Measurements from ENCODE around the gene UBR1. TPM values are rescaled to one million over a fixed set of nuclear protein-coding genes. Genes with fewer than 3 reads are reported as not detected.
A peak's percentile ranks its signal among the peaks of the same experiment; 100 is the strongest.
"Not testable (repeated sequence)": the region's sequence is repeated elsewhere in the genome, so short reads cannot be mapped to it uniquely, and the experiment has no call there.

Gene UBR1
- polyA plus RNA-seq = 1 to 10 TPM; 4.8 to 9.8 (median 5.3) TPM

DNA sequence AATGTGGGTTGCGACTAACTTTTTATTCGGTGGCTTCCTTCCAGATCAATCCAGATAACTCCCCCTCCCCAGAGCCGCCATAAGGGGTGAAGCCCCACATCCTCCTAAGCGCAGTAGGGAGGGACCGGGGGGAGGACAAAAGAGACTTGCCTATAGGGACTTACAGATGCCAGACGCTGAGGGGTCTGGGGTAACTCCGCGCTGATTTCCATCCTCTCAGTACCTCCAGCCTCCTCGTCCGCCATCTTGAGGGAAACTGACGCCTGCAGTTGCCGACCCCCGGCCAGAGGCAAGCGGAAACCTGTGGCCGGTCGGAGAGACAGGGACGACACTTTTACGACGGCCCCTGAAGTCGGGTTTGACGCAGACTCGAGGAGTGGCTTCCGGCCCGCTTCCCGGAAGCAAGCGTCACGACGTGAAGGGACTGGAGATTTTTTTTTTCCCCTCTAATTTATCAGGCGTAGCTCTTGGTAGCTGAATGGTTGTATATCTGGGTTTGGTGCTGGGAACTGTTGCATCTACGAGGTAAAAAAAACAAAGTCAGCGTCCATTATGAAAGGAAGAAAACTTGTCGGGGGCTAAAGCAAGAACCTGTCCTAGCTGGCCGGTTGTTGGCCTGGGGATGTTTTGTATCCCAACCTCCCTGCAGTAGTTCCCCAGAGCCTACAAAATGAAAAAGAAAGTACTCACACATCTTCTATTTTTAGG lies at the start of gene UBR1:
Gene UBR1 (minus strand): TSS at position 261 of the 708 bp plus-strand sequence. CDS start 16 bp downstream, at position 245.
- peak within 1 kb of the TSS; percentile 75 for H3K27ac ChIP-seq (ENCODE audit: low read depth, low read length)
- 0% methylated on average over 33 of the region's 33 CpGs for WGBS, 3 donors

DNA sequence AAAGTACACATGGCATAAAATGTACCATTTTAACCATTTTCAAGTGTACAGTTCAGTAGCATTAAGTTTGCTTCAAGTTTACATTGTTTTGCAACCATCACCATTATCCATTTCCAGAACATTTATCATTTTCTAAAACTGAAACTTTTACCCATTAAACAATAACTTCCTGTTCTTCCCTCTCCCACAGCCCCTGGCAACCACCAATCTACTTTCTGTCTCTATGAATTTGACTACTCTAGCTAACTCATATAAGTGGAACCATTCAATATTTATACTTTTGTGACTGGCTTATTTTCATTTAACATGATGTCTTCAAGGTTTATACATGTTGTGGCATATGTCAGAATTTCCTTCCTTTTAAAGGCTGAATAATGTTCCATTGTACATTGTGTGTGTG lies 47.4 kb upstream of the UBR1 start:
- H3K27ac ChIP-seq (ENCODE audit: low read depth, low read length) = no peak overlapping the region

DNA sequence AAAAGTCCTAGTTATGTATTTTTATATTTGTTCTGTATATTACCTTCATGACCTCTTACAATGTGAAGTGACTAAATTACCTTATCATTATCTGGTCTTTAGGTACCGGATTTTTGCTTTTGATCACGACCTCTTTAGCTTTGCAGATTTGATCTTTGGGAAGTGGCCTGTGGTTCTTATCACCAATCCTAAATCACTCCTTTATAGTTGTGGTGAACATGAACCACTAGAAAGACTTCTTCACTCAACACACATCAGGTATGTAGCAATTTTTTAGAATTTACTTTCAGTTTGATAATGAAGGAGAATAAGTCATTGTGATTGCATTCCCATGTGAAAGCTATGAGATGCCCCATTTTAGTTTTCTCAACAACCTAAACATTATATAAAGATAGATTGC lies 45.9 kb upstream of the UBR1 start:
- H3K27ac ChIP-seq (ENCODE audit: low read depth, low read length) = no peak overlapping the region
- WGBS, 3 donors = 84 to 95% (median 94%) methylated on average over 2 of the region's 2 CpGs

DNA sequence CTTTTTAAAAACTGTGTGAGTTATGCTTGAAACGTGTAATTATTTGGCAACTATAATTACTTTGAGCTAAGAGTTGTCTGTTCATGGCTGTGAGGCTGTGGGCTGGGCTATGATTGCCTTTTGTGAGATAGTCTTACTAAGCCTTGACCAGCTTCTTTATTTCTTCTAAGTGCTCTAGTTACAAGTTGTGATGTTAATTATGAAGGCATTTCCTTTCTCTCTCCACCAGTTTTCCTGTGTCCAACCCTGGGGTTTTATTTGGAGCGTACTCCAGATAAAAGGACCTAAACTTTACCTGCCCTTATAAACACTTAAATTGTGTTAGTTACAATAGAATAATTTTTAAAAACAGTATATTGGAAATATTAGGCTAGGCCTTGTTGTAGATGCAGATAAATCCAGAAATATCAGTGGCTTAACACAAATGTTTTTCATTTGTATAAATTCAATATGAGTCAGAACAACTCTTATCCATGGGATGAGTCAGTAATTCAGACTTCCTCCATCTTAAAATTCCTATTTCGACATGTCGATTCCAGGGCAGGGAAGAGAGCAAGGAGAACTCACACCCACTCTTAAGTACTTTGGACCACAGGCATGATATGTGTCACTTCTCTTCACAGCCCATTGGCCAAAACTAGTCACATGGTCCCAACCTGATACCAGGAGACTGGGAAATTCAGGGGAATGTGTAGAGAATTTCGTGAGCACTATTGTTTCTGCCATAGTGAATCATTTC lies 44.5 kb upstream of the UBR1 start:
- H3K27ac ChIP-seq (ENCODE audit: low read depth, low read length) = no peak overlapping the region
- 92 to 96% (median 93%) methylated on average over 5 of the region's 5 CpGs for WGBS, 3 donors

DNA sequence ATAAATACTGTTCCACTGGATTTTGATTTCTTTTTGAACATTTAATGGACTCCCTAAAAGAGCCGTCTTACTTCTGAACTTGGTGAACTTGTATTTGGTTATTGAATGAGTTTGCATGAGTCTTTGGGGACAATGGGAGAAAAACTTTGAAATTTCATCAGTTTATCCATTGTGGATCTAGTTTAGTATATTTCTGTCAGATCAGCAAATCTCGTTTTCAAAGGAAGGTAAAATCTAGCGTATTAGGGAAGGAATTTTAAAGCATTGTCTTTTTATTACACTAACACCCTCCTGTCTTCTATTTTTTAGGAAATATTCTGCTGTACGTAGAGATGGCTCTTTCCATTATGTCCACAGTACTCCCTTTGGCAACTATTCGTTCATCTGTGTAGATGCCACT lies 40.3 kb upstream of the UBR1 start:
- no peak overlapping the region for H3K27ac ChIP-seq (ENCODE audit: low read depth, low read length)
- WGBS, 3 donors = 90 to 92% (median 91%) methylated on average over 5 of the region's 5 CpGs

DNA sequence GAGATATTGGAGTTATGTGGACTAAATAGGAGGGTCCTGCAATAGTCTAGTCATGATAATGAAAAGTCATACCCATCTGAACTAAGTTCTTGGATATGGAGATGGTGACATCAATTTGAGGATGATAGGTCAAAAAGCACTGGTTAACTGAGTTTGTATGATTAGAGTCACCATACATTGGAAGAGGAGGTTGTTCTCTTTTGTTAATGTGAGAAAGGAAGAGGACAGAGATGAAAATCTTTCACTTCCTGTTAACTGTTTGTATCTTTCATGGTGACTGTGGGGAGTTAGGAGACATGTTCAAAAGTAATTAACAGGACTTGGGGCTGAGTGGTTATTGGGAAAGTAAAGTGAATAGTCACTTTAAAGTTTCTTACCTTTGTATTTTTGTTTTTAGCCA lies 38.7 kb upstream of the UBR1 start:
- H3K27ac ChIP-seq (ENCODE audit: low read depth, low read length) = no peak overlapping the region

DNA sequence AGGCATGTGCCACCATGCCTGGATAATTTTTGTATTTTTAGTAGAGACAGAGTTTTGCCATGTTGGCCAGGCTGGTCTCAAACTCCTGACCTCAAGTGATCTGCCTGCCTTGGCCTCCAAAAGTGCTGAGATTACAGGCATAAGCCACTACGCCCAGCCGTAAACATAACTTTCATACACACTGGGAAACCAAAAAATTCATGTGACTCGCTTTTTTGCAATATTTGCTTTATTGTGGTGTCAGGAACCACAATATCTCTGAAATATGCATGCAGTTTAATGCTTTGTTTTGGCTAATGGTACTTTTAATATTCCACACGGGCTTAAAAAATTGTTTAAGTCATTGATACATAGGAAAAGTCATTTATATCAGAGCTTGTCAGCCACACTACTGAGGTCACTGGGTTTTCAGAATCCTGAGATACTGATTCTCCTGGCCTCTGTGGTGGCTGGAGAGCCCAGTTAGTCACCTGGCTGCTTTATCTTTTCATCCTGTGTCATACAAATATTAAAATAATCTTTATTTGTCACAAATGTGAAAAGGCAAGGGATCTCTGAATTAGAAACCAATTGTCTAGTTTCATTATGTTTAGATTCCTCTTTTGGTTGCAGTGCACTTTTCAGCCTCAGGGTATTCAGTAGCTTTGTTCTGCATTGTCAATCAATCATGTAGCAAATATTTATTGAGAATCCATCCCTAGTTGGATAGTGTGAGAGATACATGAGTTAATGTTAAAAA lies 37.5 kb upstream of the UBR1 start:
- no peak overlapping the region for H3K27ac ChIP-seq (ENCODE audit: low read depth, low read length)
- WGBS, 3 donors = 84 to 92% (median 89%) methylated on average over 4 of the region's 4 CpGs

DNA sequence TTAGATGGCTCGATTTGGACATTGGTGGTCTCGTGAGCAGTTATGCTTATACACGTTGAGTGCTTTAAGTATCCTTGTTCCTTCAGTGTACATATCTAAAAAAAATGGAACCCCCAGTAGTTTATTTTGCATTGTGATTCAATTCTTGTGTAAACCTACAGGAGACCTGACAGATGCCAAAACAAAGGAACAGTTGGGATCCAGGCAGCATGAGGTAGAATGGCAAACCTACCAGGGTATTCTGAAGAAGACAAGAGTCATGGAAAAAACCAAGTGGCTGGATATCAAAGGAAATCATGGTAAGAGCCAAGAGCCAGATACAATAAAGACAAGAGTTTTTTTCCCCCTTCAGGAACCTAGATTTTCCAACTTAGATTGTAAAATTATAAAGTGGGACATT lies 29.5 kb upstream of the UBR1 start:
- WGBS, 3 donors = 80 to 94% (median 93%) methylated on average over 3 of the region's 3 CpGs
- H3K27ac ChIP-seq (ENCODE audit: low read depth, low read length) = no peak overlapping the region

DNA sequence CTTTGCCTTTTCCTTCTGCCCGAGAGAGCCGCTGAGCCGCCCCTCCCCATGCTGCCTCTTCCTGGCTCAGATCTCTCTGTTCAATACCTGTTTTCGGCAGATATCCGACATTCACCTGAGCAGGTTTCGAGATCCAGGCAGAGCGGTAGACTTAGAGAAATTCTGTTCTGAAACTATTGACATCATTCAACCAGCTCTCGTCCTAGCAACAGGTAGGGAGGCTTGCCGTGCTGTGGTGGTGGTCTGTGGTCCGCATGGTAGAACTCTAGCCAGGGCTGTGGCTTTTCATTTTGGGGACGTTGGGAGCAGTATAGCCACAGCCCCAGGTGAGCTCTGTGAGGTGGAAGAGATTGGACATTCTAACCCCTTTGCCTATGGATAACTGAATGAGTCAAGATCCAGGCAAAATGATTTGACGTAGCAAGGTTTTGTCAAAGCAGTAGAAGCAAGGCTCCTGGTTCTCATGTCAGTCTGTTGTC lies 28.4 kb upstream of the UBR1 start:
- no peak overlapping the region for H3K27ac ChIP-seq (ENCODE audit: low read depth, low read length)
- 7 to 18% (median 17%) methylated on average over 12 of the region's 12 CpGs for WGBS, 3 donors

DNA sequence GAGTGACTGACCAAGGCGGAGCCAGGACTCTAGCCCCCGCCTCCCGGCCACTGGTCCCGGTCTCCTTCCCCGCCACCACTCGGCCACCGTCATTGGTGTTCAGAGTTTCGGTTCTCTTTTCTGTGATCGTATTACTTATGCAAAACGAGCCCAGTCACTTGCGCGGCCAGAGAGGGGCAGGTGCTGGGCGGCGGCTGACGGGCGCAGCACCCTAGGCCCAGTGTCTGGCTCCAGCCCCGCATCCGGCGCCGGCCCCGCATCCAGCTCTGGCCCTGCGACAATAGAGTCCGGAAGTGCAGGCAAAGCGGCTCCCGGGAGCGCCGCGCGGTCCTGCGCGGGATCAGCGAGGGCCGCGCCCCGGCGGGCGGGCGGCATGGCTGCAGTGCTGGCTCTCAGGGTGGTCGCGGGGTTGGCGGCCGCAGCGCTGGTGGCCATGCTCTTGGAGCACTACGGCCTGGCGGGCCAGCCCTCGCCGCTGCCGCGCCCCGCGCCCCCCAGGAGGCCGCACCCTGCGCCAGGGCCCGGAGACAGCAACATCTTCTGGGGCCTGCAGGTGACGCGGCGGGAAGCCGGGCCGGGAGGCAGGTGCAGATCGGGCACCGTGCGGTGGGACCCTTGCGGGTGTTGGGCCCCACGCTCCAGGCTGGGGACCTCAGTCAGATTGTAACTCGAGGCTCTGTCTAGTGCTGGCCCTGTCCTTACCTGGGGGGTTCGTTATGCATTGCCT lies 27.8 kb upstream of the UBR1 start, which contains the start of gene TMEM62:
Gene TMEM62 (plus strand): TSS at position 157 of the 727 bp plus-strand sequence. CDS start 217 bp downstream, at position 374.
- WGBS, 3 donors = 0 to 1% (median 1%) methylated on average over 65 to 66 of the region's 66 CpGs
- H3K27ac ChIP-seq (ENCODE audit: low read depth, low read length) = no peak within 1 kb of the TSS

DNA sequence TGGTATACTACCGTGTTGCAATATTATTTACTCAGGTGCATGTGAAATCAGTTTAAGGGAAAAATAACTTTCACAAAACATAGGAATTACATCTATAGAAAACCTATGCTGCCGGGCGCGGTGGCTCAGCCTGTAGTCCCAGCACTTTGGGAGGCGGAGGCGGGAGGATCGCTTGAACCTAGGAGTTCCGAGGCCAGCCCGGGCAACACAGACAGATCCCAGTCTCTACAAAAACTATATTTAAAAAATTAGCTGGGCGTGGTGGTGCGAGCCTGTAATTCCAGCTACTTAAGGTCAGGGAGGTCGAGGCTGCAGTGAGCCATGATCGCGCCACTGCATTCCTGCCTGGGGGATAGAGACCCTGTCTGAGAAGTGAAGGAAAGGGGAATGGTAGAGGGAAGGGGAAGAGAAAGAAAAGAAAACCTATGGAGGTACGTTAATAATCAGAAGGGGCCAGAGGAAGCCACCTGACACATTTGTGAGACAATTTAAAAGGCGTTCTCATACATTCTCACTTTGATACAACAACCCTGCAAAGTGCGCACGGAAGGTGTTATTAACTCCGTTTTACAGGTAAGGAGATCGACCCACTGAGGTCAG lies 27.1 kb upstream of the UBR1 start:
- no peak overlapping the region for H3K27ac ChIP-seq (ENCODE audit: low read depth, low read length)
- 16 to 34% (median 28%) methylated on average over 20 of the region's 20 CpGs for WGBS, 3 donors

DNA sequence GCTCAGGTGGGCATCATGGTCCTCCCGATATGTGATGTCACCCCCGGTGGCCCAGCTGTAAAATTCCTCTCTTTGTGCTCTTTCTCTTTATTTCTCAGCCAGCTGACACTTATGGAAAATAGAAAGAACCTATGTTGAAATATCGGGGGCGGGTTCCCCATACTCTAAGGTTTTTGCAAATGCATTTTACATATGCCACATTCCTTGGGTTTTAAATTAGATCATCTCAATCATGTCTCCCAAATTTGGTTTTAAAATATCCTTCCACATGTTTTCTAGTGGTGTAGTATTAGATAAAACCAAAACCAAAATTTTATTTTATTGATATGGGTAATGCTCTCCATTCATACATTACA lies 23.1 kb upstream of the UBR1 start:
- H3K27ac ChIP-seq (ENCODE audit: low read depth, low read length) = no peak overlapping the region
- 80 to 93% (median 83%) methylated on average over 4 of the region's 4 CpGs for WGBS, 3 donors

DNA sequence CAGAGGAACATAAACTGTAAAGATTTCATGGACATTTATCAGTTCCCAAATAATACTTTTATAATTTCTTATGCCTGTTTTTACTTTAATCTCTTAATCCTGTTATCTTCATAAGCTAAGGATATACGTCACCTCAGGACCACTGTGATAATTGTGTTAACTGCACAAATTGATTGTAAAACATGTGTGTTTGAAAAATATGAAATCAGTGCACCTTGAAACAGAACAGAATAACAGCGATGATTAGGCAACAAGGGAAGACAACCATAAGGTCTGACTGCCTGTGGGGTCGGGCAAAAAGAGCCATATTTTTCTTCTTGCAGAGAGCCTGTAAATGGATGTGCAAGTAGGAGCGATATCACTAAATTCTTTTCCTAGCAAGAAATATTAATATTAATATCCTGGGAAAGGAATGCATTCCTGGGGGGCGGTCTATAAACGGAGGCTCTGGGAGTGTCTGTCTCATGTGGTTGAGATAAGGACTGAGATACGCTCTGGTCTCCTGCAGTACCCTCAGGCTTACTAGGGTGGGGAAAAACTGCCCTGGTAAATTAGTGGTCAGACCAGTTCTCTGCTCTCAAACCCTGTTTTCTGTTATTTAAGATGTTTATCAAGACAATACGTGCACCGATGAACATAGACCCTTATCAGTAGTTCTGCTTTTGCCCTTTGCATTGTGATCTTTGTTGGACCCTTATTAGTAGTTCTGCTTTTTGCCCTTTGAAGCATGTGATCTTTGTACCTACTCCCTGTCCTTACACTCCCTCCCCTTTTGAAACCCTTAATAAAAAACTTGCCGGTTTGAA lies 22.5 kb upstream of the UBR1 start:
- H3K27ac ChIP-seq (ENCODE audit: low read depth, low read length) = not testable (repeated sequence)
- whole genome bisulfite sequencing, 3 donors = 52 to 67% (median 66%) methylated on average over 10 of the region's 10 CpGs

DNA sequence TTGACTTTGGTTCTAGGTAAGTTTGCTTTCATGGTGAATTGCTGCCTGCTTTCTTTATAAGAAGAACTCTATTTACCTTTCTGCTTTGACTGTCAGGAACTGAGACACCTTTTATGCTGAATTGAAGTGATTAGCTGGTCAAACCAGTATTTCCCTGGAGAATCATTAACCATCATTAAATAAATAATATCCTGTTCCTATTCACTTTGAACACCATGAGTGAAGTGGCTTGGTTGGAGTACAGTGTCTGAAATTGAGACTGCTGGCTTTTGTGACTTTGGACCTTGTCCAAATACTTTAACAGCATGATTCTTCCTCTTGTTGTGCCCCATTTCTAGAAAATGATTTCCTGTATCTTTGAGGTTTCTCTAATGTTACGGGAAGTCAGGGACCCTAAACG lies 21.9 kb upstream of the UBR1 start:
- 16 to 41% (median 34%) methylated on average over 2 of the region's 2 CpGs for WGBS, 3 donors
- H3K27ac ChIP-seq (ENCODE audit: low read depth, low read length) = no peak overlapping the region

DNA sequence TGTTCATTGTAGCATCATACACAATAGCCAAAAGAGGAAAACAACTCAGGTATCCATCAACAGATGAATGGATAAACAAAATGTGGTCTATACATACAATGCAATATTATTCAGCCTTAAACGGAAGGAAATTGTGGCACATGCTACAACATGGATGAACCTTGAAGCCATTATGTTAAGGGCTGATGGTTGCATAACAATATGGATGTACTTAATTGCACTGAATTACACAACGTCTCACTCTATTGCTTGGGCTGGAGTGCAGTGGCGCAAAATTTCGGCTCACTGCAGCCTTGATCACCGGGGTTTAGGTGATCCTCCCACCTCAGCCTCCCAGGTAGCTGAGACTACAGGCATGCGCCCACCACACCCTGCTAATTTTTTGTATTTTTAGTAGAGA lies 20.5 kb upstream of the UBR1 start:
- WGBS, 3 donors = 57 to 93% (median 66%) methylated on average over 6 of the region's 6 CpGs
- no peak overlapping the region for H3K27ac ChIP-seq (ENCODE audit: low read depth, low read length)

DNA sequence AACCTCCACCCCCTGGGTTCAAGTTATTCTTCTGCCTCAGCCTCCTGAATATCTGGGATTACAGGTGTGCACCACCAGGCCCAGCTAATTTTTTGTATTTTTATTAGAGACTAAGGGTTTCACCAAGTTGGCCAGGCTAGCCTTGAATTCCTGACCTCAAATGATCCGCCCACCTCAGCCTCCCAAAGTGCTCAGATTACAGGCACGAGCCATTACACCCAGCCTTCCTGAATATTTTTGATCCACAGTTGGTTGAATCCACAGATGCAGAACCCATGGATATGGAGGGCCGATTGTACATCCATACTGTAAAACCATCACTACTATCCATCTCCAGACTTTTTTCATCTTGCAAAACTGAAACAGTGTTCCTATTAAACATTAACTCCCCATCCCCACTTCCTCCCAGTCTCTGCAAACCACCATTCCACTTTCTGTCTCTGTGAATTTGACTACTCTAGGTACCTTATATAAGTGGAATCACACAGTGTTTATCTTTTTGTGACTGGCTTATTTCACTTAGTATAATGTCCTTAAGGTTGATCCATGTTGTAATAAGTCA lies 19.3 kb upstream of the UBR1 start:
- WGBS, 3 donors = 51 to 89% (median 81%) methylated on average over 3 of the region's 3 CpGs
- H3K27ac ChIP-seq (ENCODE audit: low read depth, low read length) = no peak overlapping the region

DNA sequence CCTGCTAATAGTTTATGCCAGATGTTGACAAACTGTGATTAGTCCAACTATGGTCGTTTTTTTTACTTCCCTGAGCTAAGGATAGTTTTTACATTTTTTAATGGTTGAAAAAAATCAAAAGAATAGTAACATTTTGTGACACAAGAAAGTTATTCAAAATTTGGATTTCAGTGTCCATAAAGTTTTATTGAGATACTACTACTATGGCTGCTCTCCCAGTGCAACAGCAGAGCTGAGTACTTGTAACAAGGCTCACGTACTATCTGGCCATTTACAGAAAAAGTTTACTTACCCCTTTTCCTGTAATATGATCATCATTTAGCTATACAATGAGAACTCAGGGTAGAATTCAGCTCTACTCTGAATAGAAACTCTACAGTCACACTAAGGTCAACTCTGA lies 16.0 kb upstream of the UBR1 start:
- 57 to 84% (median 69%) methylated on average over 2 of the region's 2 CpGs for WGBS, 3 donors
- H3K27ac ChIP-seq (ENCODE audit: low read depth, low read length) = no peak overlapping the region
